PC-9 (cell line): ENCODE data around the gene PLVAP.

Experiments
- EZH2 ChIP-seq: fragments of 200-600 bp; sonication (generic); IDR thresholded peaks from 2 replicates; pipeline ENCODE4 v1.8.0; 2017; ENCODE audit warnings: antibody characterized with exemption, low read depth
- TF ChIP-seq, protein P1 (sequence below): fragments of 200-600 bp; sonication (generic); conservative IDR thresholded peaks from 2 replicates; pipeline ENCODE4 v1.6.1; 2017; ENCODE audit warnings: mixed run types, antibody characterized with exemption, mild to moderate bottlenecking, moderate library complexity

- TF ChIP-seq, protein P1, sequence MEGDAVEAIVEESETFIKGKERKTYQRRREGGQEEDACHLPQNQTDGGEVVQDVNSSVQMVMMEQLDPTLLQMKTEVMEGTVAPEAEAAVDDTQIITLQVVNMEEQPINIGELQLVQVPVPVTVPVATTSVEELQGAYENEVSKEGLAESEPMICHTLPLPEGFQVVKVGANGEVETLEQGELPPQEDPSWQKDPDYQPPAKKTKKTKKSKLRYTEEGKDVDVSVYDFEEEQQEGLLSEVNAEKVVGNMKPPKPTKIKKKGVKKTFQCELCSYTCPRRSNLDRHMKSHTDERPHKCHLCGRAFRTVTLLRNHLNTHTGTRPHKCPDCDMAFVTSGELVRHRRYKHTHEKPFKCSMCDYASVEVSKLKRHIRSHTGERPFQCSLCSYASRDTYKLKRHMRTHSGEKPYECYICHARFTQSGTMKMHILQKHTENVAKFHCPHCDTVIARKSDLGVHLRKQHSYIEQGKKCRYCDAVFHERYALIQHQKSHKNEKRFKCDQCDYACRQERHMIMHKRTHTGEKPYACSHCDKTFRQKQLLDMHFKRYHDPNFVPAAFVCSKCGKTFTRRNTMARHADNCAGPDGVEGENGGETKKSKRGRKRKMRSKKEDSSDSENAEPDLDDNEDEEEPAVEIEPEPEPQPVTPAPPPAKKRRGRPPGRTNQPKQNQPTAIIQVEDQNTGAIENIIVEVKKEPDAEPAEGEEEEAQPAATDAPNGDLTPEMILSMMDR: peak; percentile 79
- TF ChIP-seq EZH2: no peak
These were observed 13.7 kb upstream of the PLVAP start for GRCh38 chr19:17390665-17391370.
